H1 (cell line): ENCODE data around the gene AGAP3. TPM values are rescaled to one million over a fixed set of nuclear protein-coding genes. Genes with fewer than 3 reads are reported as not detected.

Source experiments
- POLR2AphosphoS5 ChIP-seq: IDR thresholded peaks from 2 replicates; pipeline ENCODE4 v1.6.1; 2011; ENCODE audit warnings: low read depth, low read length
- USF2 ChIP-seq: IDR thresholded peaks from 2 replicates; pipeline ENCODE4 v1.6.1; 2011; ENCODE audit warnings: low read length, improper control_type of control experiment
- polyA plus RNA-seq, 7 experiments: library from polyadenylated mRNA; depleted of rRNA in 3 of 7; stranded (reverse) in 5 of 7; unstranded in 2 of 7; fragments of >200 nt in 5 of 7; fragments of 200-250 nt in 2 of 7; gene quantifications; 1 replicate in 5 of 7; 2 replicates in 1 of 7; 4 replicates in 1 of 7; pipeline versions ENCODE4 v1.2.1 to v1.2.3, GENCODE V29; 2011 to 2013; ENCODE audit warnings: missing spikeins in 2 of 7, mixed read lengths in 2 of 7
- total RNA-seq: library from RNA; stranded (reverse); fragmentation: NEBNext Ultra II Directional; extraction: Animal tissue kit (Norgen Biotek cat#: 25700); gene quantifications from 2 replicates; pipeline ENCODE4 v1.2.1, GENCODE V29; 2021

The AGAP3 gene
- total and polyA plus RNA-seq, 2 of the 8 experiments (the other 6 are each of a cell fraction or from before 2014, with no cell fraction given) = 66.4 to 120 TPM

GRCh38 chr7:151131592-151132293 lies 45.5 kb downstream of the AGAP3 start (continued):
- TF ChIP-seq USF2 = no peak
- no peak for TF ChIP-seq POLR2AphosphoS5
